HEK293T (cell line): ENCODE data around the gene TMPRSS7.

Experiments
- ARNT ChIP-seq: fragments of 450-650 bp; IDR thresholded peaks from 2 replicates; pipeline ENCODE4 v1.6.1; 2017; ENCODE audit warnings: mild to moderate bottlenecking
- ELF4 ChIP-seq: fragments of 450-650 bp; IDR thresholded peaks from 2 replicates; pipeline ENCODE4 v1.6.1; 2017; ENCODE audit warnings: antibody characterized with exemption
- FOXM1 ChIP-seq: fragments of 450-650 bp; IDR thresholded peaks from 2 replicates; pipeline ENCODE4 v1.6.1; 2017; ENCODE audit warnings: mild to moderate bottlenecking, borderline replicate concordance
- HDGF ChIP-seq: fragments of 450-650 bp; IDR thresholded peaks from 2 replicates; pipeline ENCODE4 v1.6.1; 2017; ENCODE audit warnings: antibody characterized with exemption, borderline replicate concordance
- L3MBTL2 ChIP-seq: fragments of 450-650 bp; conservative IDR thresholded peaks from 2 replicates; pipeline ENCODE4 v1.6.1; 2016; ENCODE audit warnings: mild to moderate bottlenecking
- SP1 ChIP-seq: fragments of 450-650 bp; IDR thresholded peaks from 2 replicates; pipeline ENCODE4 v1.6.1; 2017
- SUZ12 ChIP-seq: fragments of 450-650 bp; IDR thresholded peaks from 2 replicates; pipeline ENCODE4 v1.6.1; 2016; ENCODE audit warnings: mild to moderate bottlenecking
- TARDBP ChIP-seq: fragments of 450-650 bp; IDR thresholded peaks from 2 replicates; pipeline ENCODE4 v1.6.1; 2016
- ZNF384 ChIP-seq: fragments of 450-650 bp; IDR thresholded peaks from 2 replicates; pipeline ENCODE4 v1.6.1; 2016

DNA sequence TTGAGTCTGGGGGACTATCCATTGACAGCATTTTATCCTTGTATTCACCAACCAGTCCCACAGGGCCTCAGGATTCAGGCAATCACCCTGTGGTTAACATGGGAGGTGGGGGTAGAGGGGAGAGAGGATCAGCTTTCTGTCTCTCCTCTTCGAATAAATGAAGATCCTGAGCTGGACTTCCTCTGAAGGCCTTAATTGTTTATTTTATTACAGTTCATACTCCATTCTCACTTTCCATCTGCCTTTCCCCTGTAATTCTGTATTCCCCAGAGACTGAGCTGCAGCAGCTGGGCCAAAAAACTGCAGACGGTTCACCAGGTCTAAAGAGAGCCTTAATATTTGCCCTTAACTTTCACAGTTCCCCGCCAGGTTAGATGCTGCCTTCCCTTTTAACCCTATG lies 23.9 kb upstream of the TMPRSS7 start:
- TF ChIP-seq SP1 (no peak), HDGF (no peak), FOXM1 (no peak), SUZ12 (no peak), TARDBP (no peak), ZNF384 (no peak), L3MBTL2 (no peak), ELF4 (no peak), ARNT (no peak)
